ENCODE measurements around the gene TFAM. TPM values are rescaled to one million over a fixed set of nuclear protein-coding genes. Genes with fewer than 3 reads are reported as not detected.

Gene TFAM
- total RNA-seq, 1 experiment from 2014 or later: 76.4 TPM

GRCh38 chr10:58385784-58386112 lies 538 bp downstream of the TFAM start:
- peaks cover 38% of the 10 kb centered on the region for H3K36me3 ChIP-seq (ENCODE audit: insufficient read depth, low read length)
- peak overlapping the region; percentile 25; the same call in 1 of the 2 replicates for H2AFZ ChIP-seq (ENCODE audit: low read length)
- peaks cover 24% of the 10 kb centered on the region for H3K4me1 ChIP-seq (ENCODE audit: low read length)
- H3K4me2 ChIP-seq (ENCODE audit: low read depth, low read length, poor library complexity, severe bottlenecking): peak overlapping the region; percentile 89
- peaks cover 17% of the 10 kb centered on the region; the same call in 1 of the 2 replicates for H4K20me1 ChIP-seq (ENCODE audit: insufficient read depth, low read depth, low read length)
- H3K27me3 ChIP-seq (ENCODE audit: low read length): no peaks in the 10 kb centered on the region
- H3K79me2 ChIP-seq (ENCODE audit: low read length): peaks cover 60% of the 10 kb centered on the region
- no peaks in the 10 kb centered on the region for H3K9me3 ChIP-seq (ENCODE audit: low read length)
- peak; percentile 70 for DNase-seq
- no peaks in the 10 kb centered on the region for H3K9me2 ChIP-seq (replicated peaks; ENCODE audit: insufficient read depth, low read length)
- peak overlapping the region; percentile 82 for H3K9ac ChIP-seq (ENCODE audit: low read length)
- H3K27ac ChIP-seq (ENCODE audit: low read length): peak overlapping the region; percentile 12; the same call in 1 of the 2 replicates
- peak overlapping the region; percentile 80 for H3K4me3 ChIP-seq (ENCODE audit: low read length)

- no peak overlapping the region for H3K9ac ChIP-seq (ENCODE audit: low read length)
- H3K79me2 ChIP-seq (ENCODE audit: low read length): peaks cover 79% of the 10 kb centered on the region
- peaks cover 60% of the 10 kb centered on the region for H3K36me3 ChIP-seq (ENCODE audit: insufficient read depth, low read length)
- no peak overlapping the region for H3K27ac ChIP-seq (ENCODE audit: low read length)
- H2AFZ ChIP-seq (ENCODE audit: low read length): no peak overlapping the region
- H3K4me1 ChIP-seq (ENCODE audit: low read length): peaks cover 21% of the 10 kb centered on the region
- H3K9me2 ChIP-seq (replicated peaks; ENCODE audit: insufficient read depth, low read length): no peaks in the 10 kb centered on the region
- H3K27me3 ChIP-seq (ENCODE audit: low read length): no peaks in the 10 kb centered on the region
- peaks cover 24% of the 10 kb centered on the region; the same call in 1 of the 2 replicates for H4K20me1 ChIP-seq (ENCODE audit: insufficient read depth, low read depth, low read length)
- no peak overlapping the region for H3K4me3 ChIP-seq (ENCODE audit: low read length)
- no peak overlapping the region for H3K4me2 ChIP-seq (ENCODE audit: low read depth, low read length, poor library complexity, severe bottlenecking)
- no peaks in the 10 kb centered on the region for H3K9me3 ChIP-seq (ENCODE audit: low read length)
- no peak for DNase-seq
These were observed 3.8 kb downstream of the TFAM start for GRCh38 chr10:58389024-58389423.

GRCh38 chr10:58393317-58393716 lies 8.1 kb downstream of the TFAM start:
- Histone ChIP-seq H3K27me3 (ENCODE audit: low read length) (no peaks in the 10 kb centered on the region), H3K4me3 (ENCODE audit: low read length) (no peak overlapping the region), H3K9ac (ENCODE audit: low read length) (no peak overlapping the region), H3K9me3 (ENCODE audit: low read length) (no peaks in the 10 kb centered on the region), H3K4me2 (ENCODE audit: low read depth, low read length, poor library complexity, severe bottlenecking) (no peak overlapping the region), H4K20me1 (ENCODE audit: insufficient read depth, low read depth, low read length) (0 out of 2 replicates have a peak, but pooled peaks cover 14% of the 10 kb centered on the region), H3K27ac (ENCODE audit: low read length) (no peak overlapping the region), H3K79me2 (ENCODE audit: low read length) (peaks cover 44% of the 10 kb centered on the region), H2AFZ (ENCODE audit: low read length) (no peak overlapping the region), H3K36me3 (ENCODE audit: insufficient read depth, low read length) (peaks cover 82% of the 10 kb centered on the region; the same call in 1 of the 2 replicates), H3K4me1 (ENCODE audit: low read length) (no peaks in the 10 kb centered on the region), H3K9me2 (replicated peaks; ENCODE audit: insufficient read depth, low read length) (no peaks in the 10 kb centered on the region)
- no peak for DNase-seq

- Histone ChIP-seq H3K4me1 (ENCODE audit: low read length) (no peaks in the 10 kb centered on the region), H4K20me1 (ENCODE audit: insufficient read depth, low read depth, low read length) (0 out of 2 replicates have a peak, but pooled peaks cover 14% of the 10 kb centered on the region), H3K9ac (ENCODE audit: low read length) (no peak overlapping the region), H3K4me2 (ENCODE audit: low read depth, low read length, poor library complexity, severe bottlenecking) (no peak overlapping the region), H3K9me2 (replicated peaks; ENCODE audit: insufficient read depth, low read length) (no peaks in the 10 kb centered on the region), H2AFZ (ENCODE audit: low read length) (no peak overlapping the region), H3K27ac (ENCODE audit: low read length) (no peak overlapping the region), H3K36me3 (ENCODE audit: insufficient read depth, low read length) (peaks cover 75% of the 10 kb centered on the region; the same call in 1 of the 2 replicates), H3K79me2 (ENCODE audit: low read length) (peaks cover 32% of the 10 kb centered on the region), H3K27me3 (ENCODE audit: low read length) (no peaks in the 10 kb centered on the region), H3K9me3 (ENCODE audit: low read length) (no peaks in the 10 kb centered on the region), H3K4me3 (ENCODE audit: low read length) (no peak overlapping the region)
- no peak for DNase-seq
These were observed 9.3 kb downstream of the TFAM start for GRCh38 chr10:58394471-58394870.

GRCh38 chr10:58396057-58396456 lies 10.8 kb downstream of the TFAM start:
- Histone ChIP-seq H3K79me2 (ENCODE audit: low read length) (peaks cover 16% of the 10 kb centered on the region), H3K27me3 (ENCODE audit: low read length) (no peaks in the 10 kb centered on the region), H3K4me3 (ENCODE audit: low read length) (no peak overlapping the region), H3K9me2 (replicated peaks; ENCODE audit: insufficient read depth, low read length) (no peaks in the 10 kb centered on the region), H3K9ac (ENCODE audit: low read length) (no peak overlapping the region), H4K20me1 (ENCODE audit: insufficient read depth, low read depth, low read length) (0 out of 2 replicates have a peak, but pooled peaks cover 8% of the 10 kb centered on the region), H3K27ac (ENCODE audit: low read length) (no peak overlapping the region), H3K36me3 (ENCODE audit: insufficient read depth, low read length) (peaks cover 59% of the 10 kb centered on the region; the same call in 1 of the 2 replicates), H3K4me1 (ENCODE audit: low read length) (no peaks in the 10 kb centered on the region), H3K9me3 (ENCODE audit: low read length) (no peaks in the 10 kb centered on the region), H2AFZ (ENCODE audit: low read length) (no peak overlapping the region), H3K4me2 (ENCODE audit: low read depth, low read length, poor library complexity, severe bottlenecking) (no peak overlapping the region)
- DNase-seq: no peak

GRCh38 chr10:58397830-58398229 lies 12.6 kb downstream of the TFAM start:
- no peaks in the 10 kb centered on the region for H3K9me2 ChIP-seq (replicated peaks; ENCODE audit: insufficient read depth, low read length)
- no peaks in the 10 kb centered on the region for H4K20me1 ChIP-seq (ENCODE audit: insufficient read depth, low read depth, low read length)
- DNase-seq: no peak
- H2AFZ ChIP-seq (ENCODE audit: low read length): no peak overlapping the region
- no peaks in the 10 kb centered on the region for H3K9me3 ChIP-seq (ENCODE audit: low read length)
- no peak overlapping the region for H3K4me3 ChIP-seq (ENCODE audit: low read length)
- H3K27me3 ChIP-seq (ENCODE audit: low read length): no peaks in the 10 kb centered on the region
- no peaks in the 10 kb centered on the region for H3K4me1 ChIP-seq (ENCODE audit: low read length)
- no peak overlapping the region for H3K27ac ChIP-seq (ENCODE audit: low read length)
- no peak overlapping the region for H3K9ac ChIP-seq (ENCODE audit: low read length)
- H3K36me3 ChIP-seq (ENCODE audit: insufficient read depth, low read length): peaks cover 43% of the 10 kb centered on the region; the same call in 1 of the 2 replicates
- no peak overlapping the region for H3K4me2 ChIP-seq (ENCODE audit: low read depth, low read length, poor library complexity, severe bottlenecking)
- H3K79me2 ChIP-seq (ENCODE audit: low read length): no peaks in the 10 kb centered on the region

GRCh38 chr10:58399410-58399809 lies 14.2 kb downstream of the TFAM start:
- no peaks in the 10 kb centered on the region for H3K9me3 ChIP-seq (ENCODE audit: low read length)
- no peaks in the 10 kb centered on the region for H3K79me2 ChIP-seq (ENCODE audit: low read length)
- H4K20me1 ChIP-seq (ENCODE audit: insufficient read depth, low read depth, low read length): no peaks in the 10 kb centered on the region
- DNase-seq: no peak
- H2AFZ ChIP-seq (ENCODE audit: low read length): no peak overlapping the region
- no peak overlapping the region for H3K27ac ChIP-seq (ENCODE audit: low read length)
- H3K27me3 ChIP-seq (ENCODE audit: low read length): no peaks in the 10 kb centered on the region
- H3K4me1 ChIP-seq (ENCODE audit: low read length): no peaks in the 10 kb centered on the region
- no peaks in the 10 kb centered on the region for H3K9me2 ChIP-seq (replicated peaks; ENCODE audit: insufficient read depth, low read length)
- peaks cover 36% of the 10 kb centered on the region; the same call in 1 of the 2 replicates for H3K36me3 ChIP-seq (ENCODE audit: insufficient read depth, low read length)
- no peak overlapping the region for H3K9ac ChIP-seq (ENCODE audit: low read length)
- H3K4me3 ChIP-seq (ENCODE audit: low read length): no peak overlapping the region
- H3K4me2 ChIP-seq (ENCODE audit: low read depth, low read length, poor library complexity, severe bottlenecking): no peak overlapping the region

- no peak overlapping the region for H3K4me3 ChIP-seq (ENCODE audit: low read length)
- no peaks in the 10 kb centered on the region for H3K9me2 ChIP-seq (replicated peaks; ENCODE audit: insufficient read depth, low read length)
- no peak overlapping the region for H3K4me2 ChIP-seq (ENCODE audit: low read depth, low read length, poor library complexity, severe bottlenecking)
- no peak for DNase-seq
- no peaks in the 10 kb centered on the region for H4K20me1 ChIP-seq (ENCODE audit: insufficient read depth, low read depth, low read length)
- H3K27me3 ChIP-seq (ENCODE audit: low read length): no peaks in the 10 kb centered on the region
- no peak overlapping the region for H2AFZ ChIP-seq (ENCODE audit: low read length)
- H3K27ac ChIP-seq (ENCODE audit: low read length): no peak overlapping the region
- H3K4me1 ChIP-seq (ENCODE audit: low read length): no peaks in the 10 kb centered on the region
- no peaks in the 10 kb centered on the region for H3K9me3 ChIP-seq (ENCODE audit: low read length)
- peaks cover 24% of the 10 kb centered on the region; the same call in 1 of the 2 replicates for H3K36me3 ChIP-seq (ENCODE audit: insufficient read depth, low read length)
- no peaks in the 10 kb centered on the region for H3K79me2 ChIP-seq (ENCODE audit: low read length)
- H3K9ac ChIP-seq (ENCODE audit: low read length): no peak overlapping the region
These were observed 15.4 kb downstream of the TFAM start for GRCh38 chr10:58400609-58401008.

All from Karpas-422 (cell line).